ENCODE data around the gene DGUOK.

DNA sequence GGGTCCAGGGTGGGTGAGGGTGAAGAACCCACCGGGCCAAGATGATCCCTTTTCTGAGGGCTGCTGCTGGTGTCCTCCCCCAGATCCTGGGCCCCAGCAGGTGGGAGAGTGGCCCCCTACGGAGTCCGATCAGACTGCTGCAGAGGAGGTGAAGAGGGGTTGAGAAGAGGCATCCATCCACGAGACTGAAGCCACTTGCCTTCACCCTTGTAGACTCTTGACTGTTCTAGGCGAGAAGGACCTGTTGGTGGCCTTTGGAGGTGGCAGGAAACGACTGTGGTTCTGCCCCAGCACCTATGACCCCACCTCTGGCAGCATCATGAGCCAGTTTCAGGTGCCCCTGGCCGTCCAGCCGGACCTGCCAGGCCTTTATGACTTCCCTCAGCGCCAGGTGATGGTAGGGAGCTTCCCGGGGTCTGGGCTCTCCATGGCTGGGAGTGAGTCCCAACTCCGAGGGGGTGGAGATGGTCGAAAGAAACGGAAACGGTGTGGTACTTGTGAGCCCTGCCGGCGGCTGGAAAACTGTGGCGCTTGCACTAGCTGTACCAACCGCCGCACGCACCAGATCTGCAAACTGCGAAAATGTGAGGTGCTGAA lies 59.5 kb downstream of the DGUOK start:
- TF ChIP-seq CTCF (IDR thresholded peaks at IDR 0.05 in 4 of 5, conservative IDR thresholded peaks at IDR 0.05 in 1 of 5) (no peak), POLR2A (IDR thresholded peaks at IDR 0.05) (no peak)
